ENCODE results near the gene ANKRD34C. TPM values are rescaled to one million over a fixed set of nuclear protein-coding genes. Genes with fewer than 3 reads are reported as not detected.

Gene ANKRD34C
- total and polyA plus RNA-seq, 2 experiments from 2014 or later = not detected

DNA sequence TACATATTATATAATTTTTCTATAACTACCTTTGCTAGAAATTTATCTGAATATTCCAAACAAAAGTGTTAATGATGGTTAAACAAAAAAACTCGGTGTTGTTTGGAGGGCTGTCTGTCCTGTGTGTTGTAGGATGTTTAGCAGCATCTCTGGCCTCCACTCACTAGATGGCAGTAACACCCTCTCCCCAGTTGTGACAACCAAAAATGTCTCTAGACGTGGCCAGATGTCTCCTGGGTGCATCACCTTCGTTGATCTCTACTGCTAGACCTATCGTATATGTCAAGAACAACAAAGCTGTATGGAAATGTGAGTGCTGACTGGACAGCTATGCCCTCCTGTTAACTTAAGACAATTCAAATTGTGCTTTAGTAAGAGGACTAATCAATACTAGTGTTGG, 14.1 kb downstream of the ANKRD34C start (continued):
- TF ChIP-seq, protein P1, sequence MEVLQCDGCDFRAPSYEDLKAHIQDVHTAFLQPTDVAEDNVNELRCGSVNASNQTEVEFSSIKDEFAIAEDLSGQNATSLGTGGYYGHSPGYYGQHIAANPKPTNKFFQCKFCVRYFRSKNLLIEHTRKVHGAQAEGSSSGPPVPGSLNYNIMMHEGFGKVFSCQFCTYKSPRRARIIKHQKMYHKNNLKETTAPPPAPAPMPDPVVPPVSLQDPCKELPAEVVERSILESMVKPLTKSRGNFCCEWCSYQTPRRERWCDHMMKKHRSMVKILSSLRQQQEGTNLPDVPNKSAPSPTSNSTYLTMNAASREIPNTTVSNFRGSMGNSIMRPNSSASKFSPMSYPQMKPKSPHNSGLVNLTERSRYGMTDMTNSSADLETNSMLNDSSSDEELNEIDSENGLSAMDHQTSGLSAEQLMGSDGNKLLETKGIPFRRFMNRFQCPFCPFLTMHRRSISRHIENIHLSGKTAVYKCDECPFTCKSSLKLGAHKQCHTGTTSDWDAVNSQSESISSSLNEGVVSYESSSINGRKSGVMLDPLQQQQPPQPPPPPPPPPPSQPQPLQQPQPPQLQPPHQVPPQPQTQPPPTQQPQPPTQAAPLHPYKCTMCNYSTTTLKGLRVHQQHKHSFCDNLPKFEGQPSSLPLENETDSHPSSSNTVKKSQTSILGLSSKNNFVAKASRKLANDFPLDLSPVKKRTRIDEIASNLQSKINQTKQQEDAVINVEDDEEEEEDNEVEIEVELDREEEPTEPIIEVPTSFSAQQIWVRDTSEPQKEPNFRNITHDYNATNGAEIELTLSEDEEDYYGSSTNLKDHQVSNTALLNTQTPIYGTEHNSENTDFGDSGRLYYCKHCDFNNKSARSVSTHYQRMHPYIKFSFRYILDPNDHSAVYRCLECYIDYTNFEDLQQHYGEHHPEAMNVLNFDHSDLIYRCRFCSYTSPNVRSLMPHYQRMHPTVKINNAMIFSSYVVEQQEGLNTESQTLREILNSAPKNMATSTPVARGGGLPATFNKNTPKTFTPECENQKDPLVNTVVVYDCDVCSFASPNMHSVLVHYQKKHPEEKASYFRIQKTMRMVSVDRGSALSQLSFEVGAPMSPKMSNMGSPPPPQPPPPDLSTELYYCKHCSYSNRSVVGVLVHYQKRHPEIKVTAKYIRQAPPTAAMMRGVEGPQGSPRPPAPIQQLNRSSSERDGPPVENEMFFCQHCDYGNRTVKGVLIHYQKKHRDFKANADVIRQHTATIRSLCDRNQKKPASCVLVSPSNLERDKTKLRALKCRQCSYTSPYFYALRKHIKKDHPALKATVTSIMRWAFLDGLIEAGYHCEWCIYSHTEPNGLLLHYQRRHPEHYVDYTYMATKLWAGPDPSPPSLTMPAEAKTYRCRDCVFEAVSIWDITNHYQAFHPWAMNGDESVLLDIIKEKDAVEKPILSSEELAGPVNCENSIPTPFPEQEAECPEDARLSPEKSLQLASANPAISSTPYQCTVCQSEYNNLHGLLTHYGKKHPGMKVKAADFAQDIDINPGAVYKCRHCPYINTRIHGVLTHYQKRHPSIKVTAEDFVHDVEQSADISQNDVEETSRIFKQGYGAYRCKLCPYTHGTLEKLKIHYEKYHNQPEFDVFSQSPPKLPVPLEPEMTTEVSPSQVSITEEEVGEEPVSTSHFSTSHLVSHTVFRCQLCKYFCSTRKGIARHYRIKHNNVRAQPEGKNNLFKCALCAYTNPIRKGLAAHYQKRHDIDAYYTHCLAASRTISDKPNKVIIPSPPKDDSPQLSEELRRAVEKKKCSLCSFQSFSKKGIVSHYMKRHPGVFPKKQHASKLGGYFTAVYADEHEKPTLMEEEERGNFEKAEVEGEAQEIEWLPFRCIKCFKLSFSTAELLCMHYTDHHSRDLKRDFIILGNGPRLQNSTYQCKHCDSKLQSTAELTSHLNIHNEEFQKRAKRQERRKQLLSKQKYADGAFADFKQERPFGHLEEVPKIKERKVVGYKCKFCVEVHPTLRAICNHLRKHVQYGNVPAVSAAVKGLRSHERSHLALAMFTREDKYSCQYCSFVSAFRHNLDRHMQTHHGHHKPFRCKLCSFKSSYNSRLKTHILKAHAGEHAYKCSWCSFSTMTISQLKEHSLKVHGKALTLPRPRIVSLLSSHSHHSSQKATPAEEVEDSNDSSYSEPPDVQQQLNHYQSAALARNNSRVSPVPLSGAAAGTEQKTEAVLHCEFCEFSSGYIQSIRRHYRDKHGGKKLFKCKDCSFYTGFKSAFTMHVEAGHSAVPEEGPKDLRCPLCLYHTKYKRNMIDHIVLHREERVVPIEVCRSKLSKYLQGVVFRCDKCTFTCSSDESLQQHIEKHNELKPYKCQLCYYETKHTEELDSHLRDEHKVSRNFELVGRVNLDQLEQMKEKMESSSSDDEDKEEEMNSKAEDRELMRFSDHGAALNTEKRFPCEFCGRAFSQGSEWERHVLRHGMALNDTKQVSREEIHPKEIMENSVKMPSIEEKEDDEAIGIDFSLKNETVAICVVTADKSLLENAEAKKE (CRISPR knock-in tag; IDR thresholded peaks at IDR 0.05) = peak; percentile 91
- TF ChIP-seq STAT1 (IDR thresholded peaks at IDR 0.05; ENCODE audit: unreplicated experiment) (no peak), ZNF331 (CRISPR knock-in tag; IDR thresholded peaks at IDR 0.05; ENCODE audit: low read depth) (no peak), JUNB (IDR thresholded peaks at IDR 0.05; ENCODE audit: unreplicated experiment) (no peak)

DNA sequence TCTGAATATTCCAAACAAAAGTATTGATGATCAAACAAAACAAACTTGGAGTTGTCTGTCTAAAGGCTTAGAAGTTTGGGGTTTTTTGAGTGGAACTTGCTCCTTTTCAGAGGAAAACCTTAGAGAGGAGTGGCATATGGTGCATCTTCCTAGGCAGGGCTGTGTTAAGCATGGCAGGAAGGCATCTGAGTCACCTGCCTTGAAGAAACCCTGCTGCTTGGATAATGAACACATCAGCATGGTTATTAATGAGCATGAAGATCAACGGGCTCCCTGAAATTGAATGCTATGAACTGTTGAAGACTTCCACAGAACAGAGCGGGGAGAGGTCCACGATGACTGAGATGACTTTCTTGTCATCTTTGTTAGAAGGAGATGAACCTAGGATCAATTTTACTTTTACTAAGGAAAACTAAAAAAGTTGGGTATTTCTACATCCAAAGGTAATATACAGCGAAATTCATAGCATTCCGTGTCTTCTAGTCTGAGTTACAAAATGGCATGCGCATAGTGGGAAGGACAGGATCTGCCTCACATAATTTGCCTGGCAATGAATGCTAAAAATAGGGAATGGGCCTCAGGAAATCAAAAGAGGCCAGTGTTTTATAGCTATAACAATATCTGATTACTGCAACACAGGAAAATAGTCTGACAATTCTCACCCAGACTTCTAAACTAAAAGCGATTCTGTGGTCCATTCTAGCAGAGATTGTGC, 16.8 kb downstream of the ANKRD34C start:
- DNase-seq (ENCODE audit: low spot score) (no peak), ATAC-seq (no peak)
- Mint-ChIP-seq H3K9me3 (no peaks in the 10 kb centered on the region), H3K4me3 (no peak overlapping the region), H3K27ac (no peak overlapping the region), H3K27me3 (ENCODE audit: insufficient read depth, low read depth, poor library complexity) (no peaks in the 10 kb centered on the region), H3K4me1 (no peaks in the 10 kb centered on the region), H3K36me3 (ENCODE audit: low read depth) (no peaks in the 10 kb centered on the region)
- H3K4me1 ChIP-seq (ENCODE audit: insufficient read depth) = no peaks in the 10 kb centered on the region
- no peaks in the 10 kb centered on the region for H3K79me2 ChIP-seq (replicated peaks; ENCODE audit: insufficient read depth)
- no peaks in the 10 kb centered on the region for H3K27me3 ChIP-seq (ENCODE audit: insufficient read depth)
- no peaks in the 10 kb centered on the region for H3F3A ChIP-seq (replicated peaks; ENCODE audit: low read depth)
- H3K4me2 ChIP-seq = no peak overlapping the region
- H3K4me3 ChIP-seq = no peak overlapping the region
- H4K20me1 ChIP-seq (replicated peaks; ENCODE audit: insufficient read depth) = no peaks in the 10 kb centered on the region
- H3K27ac ChIP-seq (ENCODE audit: low read depth) = no peak overlapping the region
- no peaks in the 10 kb centered on the region for H3K9me2 ChIP-seq (ENCODE audit: insufficient read depth)
- no peak overlapping the region for H2AFZ ChIP-seq
- H3K36me3 ChIP-seq (ENCODE audit: insufficient read depth) = no peaks in the 10 kb centered on the region
- TF ChIP-seq CREB1 (CRISPR knock-in tag; IDR thresholded peaks at IDR 0.05; ENCODE audit: low read depth) (no peak), STAT1 (IDR thresholded peaks at IDR 0.05; ENCODE audit: unreplicated experiment) (no peak), EZH2phosphoT487 (IDR thresholded peaks at IDR 0.05; ENCODE audit: unreplicated experiment) (no peak), POLR2AphosphoS5 (IDR thresholded peaks at IDR 0.05; ENCODE audit: low read depth) (no peak), ZNF114 (CRISPR knock-in tag; IDR thresholded peaks at IDR 0.05) (no peak), JUNB (IDR thresholded peaks at IDR 0.05; ENCODE audit: unreplicated experiment) (no peak), ZNF331 (CRISPR knock-in tag; IDR thresholded peaks at IDR 0.05; ENCODE audit: low read depth) (no peak)
- TF ChIP-seq, protein P1 (CRISPR knock-in tag; IDR thresholded peaks at IDR 0.05) = no peak

All from GM23338 (cell line).